Fibroblast of lung (primary cell): ENCODE measurements around the gene CSGALNACT2. TPM values are rescaled to one million over a fixed set of nuclear protein-coding genes. Genes with fewer than 3 reads are reported as not detected.

Experiments
- DNase-seq, 2 donors: peaks; one replicate each; pipeline versions ENCODE4 v3.0.0 to v3.0.0-alpha.2; 2010; ENCODE audit warnings: low read depth in 2 of 2
- H2AFZ ChIP-seq: 2 replicates; pipeline ENCODE4 v1.5.1; 2012; ENCODE audit warnings: low read length, control low read depth, inconsistent platforms
- H3K27ac ChIP-seq: 2 replicates; pipeline ENCODE4 v1.5.1; 2011; ENCODE audit warnings: low read length, control low read depth; ENCODE audit not compliant: insufficient read depth
- H3K27me3 ChIP-seq: 2 replicates; pipeline ENCODE4 v1.5.1; 2011; ENCODE audit warnings: mild to moderate bottlenecking, low read length; ENCODE audit not compliant: control insufficient read depth, insufficient read depth
- H3K36me3 ChIP-seq: 2 replicates; pipeline ENCODE4 v1.5.1; 2011; ENCODE audit warnings: low read length; ENCODE audit not compliant: control insufficient read depth, insufficient read depth
- H3K4me1 ChIP-seq: 2 replicates; pipeline ENCODE4 v1.5.1; 2011; ENCODE audit warnings: low read length; ENCODE audit not compliant: control insufficient read depth, insufficient read depth; ENCODE audit errors: extremely low read depth
- H3K4me2 ChIP-seq: 2 replicates; pipeline ENCODE4 v1.5.1; 2011; ENCODE audit warnings: low read length, control low read depth; ENCODE audit not compliant: insufficient read depth; ENCODE audit errors: extremely low read depth
- H3K4me3 ChIP-seq, 4 experiments: fragments of 200-600 bp in 1 of 4; sonication (generic) in 1 of 4; replicated peaks in 1 of 4; 2 replicates each; pipeline ENCODE4 v1.5.1; 2011 to 2016; ENCODE audit warnings: low read length in 4 of 4, low read depth in 3 of 4, mild to moderate bottlenecking in 3 of 4, control low read depth in 2 of 4, inconsistent platforms in 1 of 4, mixed read lengths in 1 of 4; ENCODE audit not compliant: insufficient read depth in 1 of 4; ENCODE audit errors: control extremely low read depth in 1 of 4
- H3K79me2 ChIP-seq: 2 replicates; pipeline ENCODE4 v1.5.1; 2012; ENCODE audit warnings: mild to moderate bottlenecking, low read length, inconsistent platforms; ENCODE audit not compliant: control insufficient read depth, insufficient read depth
- H3K9ac ChIP-seq: 2 replicates; pipeline ENCODE4 v1.5.1; 2011; ENCODE audit warnings: mild to moderate bottlenecking, low read length, control low read depth; ENCODE audit not compliant: insufficient read depth
- H3K9me3 ChIP-seq: 2 replicates; pipeline ENCODE4 v1.5.1; 2012; ENCODE audit warnings: low read depth, low read length; ENCODE audit not compliant: control insufficient read depth, insufficient read depth
- H4K20me1 ChIP-seq: 2 replicates; pipeline ENCODE4 v1.5.1; 2011; ENCODE audit warnings: low read length; ENCODE audit not compliant: control insufficient read depth, insufficient read depth; ENCODE audit errors: extremely low read depth
- EZH2 ChIP-seq: IDR thresholded peaks from 2 replicates; pipeline ENCODE4 v1.5.1; 2012; ENCODE audit warnings: low read length, control low read depth, mild to moderate bottlenecking; ENCODE audit errors: missing control alignments
- polyA plus RNA-seq, 2 donors: library from polyadenylated mRNA; depleted of rRNA in 1 of 2; stranded (reverse) in 1 of 2; unstranded in 1 of 2; fragments of >200 nt; gene quantifications; 2 replicates each; pipeline ENCODE4 v1.2.1, GENCODE V29; 2011 to 2012; ENCODE audit warnings: missing spikeins in 1 of 2
- total RNA-seq: library from RNA; depleted of rRNA; stranded (reverse); fragments of >200 nt; gene quantifications from 2 replicates; pipeline ENCODE4 v1.2.1, GENCODE V29; 2014
- TF ChIP-seq, protein P1 (sequence below), 2 donors: IDR thresholded peaks in 1 of 2; conservative IDR thresholded peaks in 1 of 2; 1 replicate in 1 of 2; 2 replicates in 1 of 2; pipeline ENCODE4 v1.5.1; 2011 to 2012; ENCODE audit warnings: low read length in 2 of 2, control low read depth in 1 of 2, inconsistent platforms in 1 of 2, low read depth in 1 of 2, mild to moderate bottlenecking in 1 of 2

CSGALNACT2 gene
- total and polyA plus RNA-seq, 2 donors (not counting 1 experiment from before 2014, with no cell fraction given): 38.6 to 46.9 TPM

GRCh38 chr10:43199684-43200537 lies 61.7 kb downstream of the CSGALNACT2 start:
- Histone ChIP-seq H4K20me1 (no peaks in the 10 kb centered on the region), H2AFZ (no peak overlapping the region), H3K27me3 (no peaks in the 10 kb centered on the region), H3K4me2 (no peak overlapping the region), H3K79me2 (no peaks in the 10 kb centered on the region), H3K4me1 (no peaks in the 10 kb centered on the region), H3K36me3 (no peaks in the 10 kb centered on the region), H3K27ac (no peak overlapping the region), H3K9me3 (no peaks in the 10 kb centered on the region), H3K9ac (no peak overlapping the region), H3K4me3 (no peak overlapping the region)
- TF ChIP-seq, protein P1, sequence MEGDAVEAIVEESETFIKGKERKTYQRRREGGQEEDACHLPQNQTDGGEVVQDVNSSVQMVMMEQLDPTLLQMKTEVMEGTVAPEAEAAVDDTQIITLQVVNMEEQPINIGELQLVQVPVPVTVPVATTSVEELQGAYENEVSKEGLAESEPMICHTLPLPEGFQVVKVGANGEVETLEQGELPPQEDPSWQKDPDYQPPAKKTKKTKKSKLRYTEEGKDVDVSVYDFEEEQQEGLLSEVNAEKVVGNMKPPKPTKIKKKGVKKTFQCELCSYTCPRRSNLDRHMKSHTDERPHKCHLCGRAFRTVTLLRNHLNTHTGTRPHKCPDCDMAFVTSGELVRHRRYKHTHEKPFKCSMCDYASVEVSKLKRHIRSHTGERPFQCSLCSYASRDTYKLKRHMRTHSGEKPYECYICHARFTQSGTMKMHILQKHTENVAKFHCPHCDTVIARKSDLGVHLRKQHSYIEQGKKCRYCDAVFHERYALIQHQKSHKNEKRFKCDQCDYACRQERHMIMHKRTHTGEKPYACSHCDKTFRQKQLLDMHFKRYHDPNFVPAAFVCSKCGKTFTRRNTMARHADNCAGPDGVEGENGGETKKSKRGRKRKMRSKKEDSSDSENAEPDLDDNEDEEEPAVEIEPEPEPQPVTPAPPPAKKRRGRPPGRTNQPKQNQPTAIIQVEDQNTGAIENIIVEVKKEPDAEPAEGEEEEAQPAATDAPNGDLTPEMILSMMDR (conservative IDR thresholded peaks at IDR 0.05 in 1 of 2, IDR thresholded peaks at IDR 0.05 in 1 of 2; ENCODE audit: low read depth in 1 of 2, low read length in 2 of 2): no peak
- no peak for TF ChIP-seq EZH2
- no peak for DNase-seq

- no peaks in the 10 kb centered on the region for H3K27me3 ChIP-seq
- no peak overlapping the region for H3K4me2 ChIP-seq
- no peak overlapping the region for H3K4me3 ChIP-seq
- TF ChIP-seq, protein P1 (conservative IDR thresholded peaks at IDR 0.05 in 1 of 2, IDR thresholded peaks at IDR 0.05 in 1 of 2; ENCODE audit: low read depth in 1 of 2, low read length in 2 of 2): no peak
- H3K9ac ChIP-seq: no peak overlapping the region
- no peaks in the 10 kb centered on the region for H3K4me1 ChIP-seq
- H3K27ac ChIP-seq: no peak overlapping the region
- no peaks in the 10 kb centered on the region for H3K9me3 ChIP-seq
- no peaks in the 10 kb centered on the region for H3K79me2 ChIP-seq
- H4K20me1 ChIP-seq: no peaks in the 10 kb centered on the region
- DNase-seq: no peak
- no peak overlapping the region for H2AFZ ChIP-seq
- H3K36me3 ChIP-seq: no peaks in the 10 kb centered on the region
Measured at GRCh38 chr10:43200538-43201390, 62.5 kb downstream of the CSGALNACT2 start.

DNA sequence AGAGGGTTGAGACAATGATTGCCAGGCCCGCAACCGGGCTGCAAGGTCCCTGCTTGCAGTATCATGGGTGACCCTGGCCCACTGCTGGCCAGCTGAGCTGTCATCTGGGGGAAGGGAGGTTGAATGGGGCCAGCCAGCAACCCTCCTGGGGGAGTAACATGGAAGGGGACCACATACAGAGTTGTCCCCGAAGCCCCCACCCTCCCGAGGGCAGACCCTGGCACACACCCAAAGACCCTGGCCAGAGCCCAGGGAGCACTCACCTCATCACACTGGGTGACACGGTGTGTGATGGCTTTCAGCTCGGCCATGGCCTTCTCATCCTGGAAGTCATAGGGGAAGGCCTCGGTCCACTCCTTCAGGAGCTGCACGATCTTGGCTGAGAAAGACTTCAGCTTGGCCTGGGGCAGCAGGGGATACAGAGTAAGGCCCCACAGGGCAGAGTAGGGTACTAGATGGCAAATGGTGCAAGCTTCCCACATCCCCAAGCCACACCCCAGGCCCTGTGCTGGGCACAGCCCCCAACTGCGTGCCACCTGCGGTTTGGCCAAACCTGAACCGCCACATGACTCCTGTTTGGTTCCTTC lies 63.4 kb downstream of the CSGALNACT2 start:
- Histone ChIP-seq H3K9me3 (no peaks in the 10 kb centered on the region), H3K79me2 (no peaks in the 10 kb centered on the region), H3K27me3 (no peaks in the 10 kb centered on the region), H3K4me1 (no peaks in the 10 kb centered on the region), H3K27ac (no peak overlapping the region), H2AFZ (no peak overlapping the region), H4K20me1 (no peaks in the 10 kb centered on the region), H3K4me3 (peak overlapping the region in 1 of 4 experiments; percentile 55), H3K4me2 (peak overlapping the region; percentile 85), H3K9ac (no peak overlapping the region), H3K36me3 (no peaks in the 10 kb centered on the region)
- no peak for TF ChIP-seq EZH2
- DNase-seq: no peak
